ENCODE results near the gene VAV3. TPM values are rescaled to one million over a fixed set of nuclear protein-coding genes. Genes with fewer than 3 reads are reported as not detected.

The VAV3 gene
- total RNA-seq, 1 experiment from 2014 or later, result not detected

DNA sequence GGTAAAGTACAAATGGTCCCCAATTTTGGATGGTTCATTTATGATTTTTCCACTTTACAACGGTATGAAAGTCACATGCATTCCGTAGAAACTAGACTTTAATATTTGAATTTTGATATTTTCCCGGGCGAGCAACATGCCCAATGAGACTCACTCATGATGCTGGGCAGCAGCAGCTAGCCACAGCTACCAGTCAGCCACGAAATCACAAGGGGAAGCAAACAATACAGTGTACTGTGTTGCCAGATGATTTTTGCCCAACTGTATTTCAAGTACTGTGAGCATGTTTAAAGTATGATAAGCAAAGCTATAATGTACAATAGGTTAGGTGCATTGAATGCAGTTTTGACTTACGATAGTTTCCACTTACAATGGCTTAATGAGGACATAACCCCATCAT lies 266.8 kb downstream of the VAV3 start:
- BruUV-seq (replicated peaks), result no TSS peak
- intact Hi-C loops (cut with micrococcal nuclease), result no loop called here
- Histone ChIP-seq H2AFZ (ENCODE audit: low read depth, low read length, poor library complexity, severe bottlenecking) (no peak overlapping the region), H3K4me2 (ENCODE audit: low read length) (no peak overlapping the region), H3K4me3 (replicated peaks in 1 of 2; ENCODE audit: low read depth in 1 of 2, low read length in 2 of 2) (no peak overlapping the region), H3K79me2 (ENCODE audit: insufficient read depth, low read length) (no peaks in the 10 kb centered on the region), H3K27me3 (ENCODE audit: insufficient read depth, low read length) (no peaks in the 10 kb centered on the region), H4K20me1 (ENCODE audit: insufficient read depth) (no peaks in the 10 kb centered on the region), H3K9me3 (ENCODE audit: control insufficient read depth in 1 of 2, insufficient read depth in 1 of 2, low read depth in 1 of 2, low read length in 2 of 2) (0 out of 4 replicates have a peak, but pooled peaks cover 0 to 2% of the 10 kb centered on the region in 2 experiments), H3K9ac (ENCODE audit: low read length) (no peak overlapping the region), H3K9me2 (ENCODE audit: insufficient read depth) (no peaks in the 10 kb centered on the region), H3K27ac (ENCODE audit: low read depth, low read length) (no peak overlapping the region), H3K36me3 (ENCODE audit: control insufficient read depth in 1 of 2, insufficient read depth in 2 of 2, low read length in 2 of 2) (no peaks in the 10 kb centered on the region), H3K4me1 (ENCODE audit: control insufficient read depth in 1 of 2, insufficient read depth in 2 of 2, low read length in 2 of 2) (no peaks in the 10 kb centered on the region)
- ChIA-PET CTCF (no interaction called here), RAD21 (ENCODE audit: low non-redundant PET in 1 of 2, low total read pairs in 2 of 2, uncharacterized antibody in 2 of 2, unreplicated experiment in 2 of 2) (no interaction called here), POLR2A (no interaction called here)
- TF ChIP-seq, protein P1, sequence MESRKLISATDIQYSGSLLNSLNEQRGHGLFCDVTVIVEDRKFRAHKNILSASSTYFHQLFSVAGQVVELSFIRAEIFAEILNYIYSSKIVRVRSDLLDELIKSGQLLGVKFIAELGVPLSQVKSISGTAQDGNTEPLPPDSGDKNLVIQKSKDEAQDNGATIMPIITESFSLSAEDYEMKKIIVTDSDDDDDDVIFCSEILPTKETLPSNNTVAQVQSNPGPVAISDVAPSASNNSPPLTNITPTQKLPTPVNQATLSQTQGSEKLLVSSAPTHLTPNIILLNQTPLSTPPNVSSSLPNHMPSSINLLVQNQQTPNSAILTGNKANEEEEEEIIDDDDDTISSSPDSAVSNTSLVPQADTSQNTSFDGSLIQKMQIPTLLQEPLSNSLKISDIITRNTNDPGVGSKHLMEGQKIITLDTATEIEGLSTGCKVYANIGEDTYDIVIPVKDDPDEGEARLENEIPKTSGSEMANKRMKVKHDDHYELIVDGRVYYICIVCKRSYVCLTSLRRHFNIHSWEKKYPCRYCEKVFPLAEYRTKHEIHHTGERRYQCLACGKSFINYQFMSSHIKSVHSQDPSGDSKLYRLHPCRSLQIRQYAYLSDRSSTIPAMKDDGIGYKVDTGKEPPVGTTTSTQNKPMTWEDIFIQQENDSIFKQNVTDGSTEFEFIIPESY (IDR thresholded peaks at IDR 0.05; ENCODE audit: extremely low read depth, insufficient replicate concordance, low read length), result no peak
- TF ChIP-seq SP1 (IDR thresholded peaks at IDR 0.05; ENCODE audit: low read depth) (no peak), ELF1 (IDR thresholded peaks at IDR 0.05; ENCODE audit: borderline replicate concordance, low read depth) (no peak), POLR2A (IDR thresholded peaks at IDR 0.05; ENCODE audit: borderline replicate concordance, extremely low read depth, insufficient read depth, insufficient read length) (no peak), JUND (IDR thresholded peaks at IDR 0.05) (no peak), EZH2 (IDR thresholded peaks at IDR 0.05) (no peak), FOSL1 (IDR thresholded peaks at IDR 0.05; ENCODE audit: low read depth) (no peak)
- TF ChIP-seq, protein P2, sequence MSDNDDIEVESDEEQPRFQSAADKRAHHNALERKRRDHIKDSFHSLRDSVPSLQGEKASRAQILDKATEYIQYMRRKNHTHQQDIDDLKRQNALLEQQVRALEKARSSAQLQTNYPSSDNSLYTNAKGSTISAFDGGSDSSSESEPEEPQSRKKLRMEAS (IDR thresholded peaks at IDR 0.05), result no peak
- ATAC-seq (no peak), DNase-seq (ENCODE audit: low read depth, low spot score) (no peak)

DNA sequence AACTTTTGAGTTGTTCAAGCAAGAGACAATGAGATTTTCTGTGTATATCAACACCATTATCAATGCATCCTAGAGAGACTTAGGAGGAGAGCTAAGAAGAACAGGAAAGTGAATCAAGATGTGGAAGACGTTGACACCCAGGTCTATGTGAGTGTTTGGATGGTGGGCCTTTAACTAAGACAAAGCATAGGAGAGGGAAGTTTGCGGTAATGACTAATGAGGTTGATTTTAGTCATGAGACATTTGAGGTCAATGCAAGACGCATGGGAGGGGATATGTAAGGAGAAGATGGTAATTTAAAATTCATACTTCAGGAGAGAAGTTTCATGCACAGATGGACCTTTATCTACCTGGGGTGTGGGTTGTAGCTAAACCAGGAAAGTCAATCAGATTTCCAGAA lies 269.6 kb downstream of the VAV3 start:
- Histone ChIP-seq H3K9ac (ENCODE audit: low read length) (no peak overlapping the region), H3K4me1 (ENCODE audit: control insufficient read depth in 1 of 2, insufficient read depth in 2 of 2, low read length in 2 of 2) (no peaks in the 10 kb centered on the region), H2AFZ (ENCODE audit: low read depth, low read length, poor library complexity, severe bottlenecking) (no peak overlapping the region), H3K79me2 (ENCODE audit: insufficient read depth, low read length) (no peaks in the 10 kb centered on the region), H3K4me3 (replicated peaks in 1 of 2; ENCODE audit: low read depth in 1 of 2, low read length in 2 of 2) (no peak overlapping the region), H3K27me3 (ENCODE audit: insufficient read depth, low read length) (no peaks in the 10 kb centered on the region), H3K36me3 (ENCODE audit: control insufficient read depth in 1 of 2, insufficient read depth in 2 of 2, low read length in 2 of 2) (no peaks in the 10 kb centered on the region), H3K27ac (ENCODE audit: low read depth, low read length) (no peak overlapping the region), H3K9me3 (ENCODE audit: control insufficient read depth in 1 of 2, insufficient read depth in 1 of 2, low read depth in 1 of 2, low read length in 2 of 2) (0 out of 4 replicates have a peak, but pooled peaks cover 0 to 4% of the 10 kb centered on the region in 2 experiments), H4K20me1 (ENCODE audit: insufficient read depth) (no peaks in the 10 kb centered on the region), H3K9me2 (ENCODE audit: insufficient read depth) (no peaks in the 10 kb centered on the region), H3K4me2 (ENCODE audit: low read length) (no peak overlapping the region)
- RAD21 ChIA-PET (ENCODE audit: low non-redundant PET in 1 of 2, low total read pairs in 2 of 2, uncharacterized antibody in 2 of 2, unreplicated experiment in 2 of 2), result no interaction called here
- BruUV-seq (replicated peaks), result no TSS peak
- TF ChIP-seq ZFX (IDR thresholded peaks at IDR 0.05), result no peak
- TF ChIP-seq JUND (IDR thresholded peaks at IDR 0.05), result no peak
- no peak for TF ChIP-seq YY1 (IDR thresholded peaks at IDR 0.05; ENCODE audit: extremely low read depth, insufficient replicate concordance, low read depth, low read length)
- no peak for ATAC-seq
- POLR2A ChIA-PET, result no interaction called here
- DNase-seq (ENCODE audit: low read depth, low spot score), result no peak
- intact Hi-C loops (cut with micrococcal nuclease), result no loop called here
- CTCF ChIA-PET, result no interaction called here
